SH-SY5Y (cell line): ENCODE data around the gene CYTH4.

Experiments used
- GATA2 ChIP-seq: IDR thresholded peaks from 2 replicates; pipeline ENCODE4 v1.6.1; 2011; ENCODE audit warnings: mild to moderate bottlenecking, low read depth, low read length
- GATA3 ChIP-seq: IDR thresholded peaks from 2 replicates; pipeline ENCODE4 v1.6.1; 2011; ENCODE audit warnings: low read depth, mild to moderate bottlenecking, low read length, moderate library complexity

GRCh38 chr22:37289156-37289735 is 6.9 kb downstream of the CYTH4 start:
- no peak for TF ChIP-seq GATA2
- no peak for TF ChIP-seq GATA3
